ENCODE data around the gene AZGP1. TPM values are rescaled to one million over a fixed set of nuclear protein-coding genes. Genes with fewer than 3 reads are reported as not detected.
"Not testable (repeated sequence)": the region's sequence is repeated elsewhere in the genome, so short reads cannot be mapped to it uniquely, and the experiment has no call there.

Gene AZGP1
- total RNA-seq, 4 donors from 2014 or later, result not detected

- H3K4me1 ChIP-seq, result no peaks in the 10 kb centered on the region
- peak overlapping the region; percentile 39 to 58 for H3K4me3 ChIP-seq
- DNase-seq, result no peak
- intact Hi-C loops (cut with DNase I; ENCODE audit: low total_unique reads), result no loop called here
- H3K27me3 ChIP-seq, result no peaks in the 10 kb centered on the region
- H3K9me3 ChIP-seq, result no peaks in the 10 kb centered on the region
- H3K36me3 ChIP-seq, result no peaks in the 10 kb centered on the region
- peak overlapping the region; percentile 73 to 75 for H3K27ac ChIP-seq
- no peak for TF ChIP-seq CTCF (IDR thresholded peaks at IDR 0.05)
- TF ChIP-seq POLR2A (IDR thresholded peaks at IDR 0.05), result no peak
Measured at GRCh38 chr7:99996755-99997544, 21.1 kb upstream of the AZGP1 start.

GRCh38 chr7:99994819-99995218 lies 19.0 kb upstream of the AZGP1 start:
- TF ChIP-seq CTCF (IDR thresholded peaks at IDR 0.05) (no peak), POLR2A (IDR thresholded peaks at IDR 0.05) (no peak)
- H3K36me3 ChIP-seq, result no peaks in the 10 kb centered on the region
- intact Hi-C loops (cut with DNase I; ENCODE audit: low total_unique reads), result no loop called here
- DNase-seq, result no peak
- no peak overlapping the region for H3K4me3 ChIP-seq
- H3K4me1 ChIP-seq, result no peaks in the 10 kb centered on the region
- H3K27me3 ChIP-seq, result no peaks in the 10 kb centered on the region
- no peaks in the 10 kb centered on the region for H3K9me3 ChIP-seq
- H3K27ac ChIP-seq, result no peak overlapping the region

- intact Hi-C loops (cut with DNase I; ENCODE audit: low total_unique reads), result no loop called here
- no peak for DNase-seq
- no peaks in the 10 kb centered on the region for H3K9me3 ChIP-seq
- TF ChIP-seq POLR2A (IDR thresholded peaks at IDR 0.05), result no peak
- no peak for TF ChIP-seq CTCF (IDR thresholded peaks at IDR 0.05)
- H3K27me3 ChIP-seq, result no peaks in the 10 kb centered on the region
- no peaks in the 10 kb centered on the region for H3K4me1 ChIP-seq
- no peak overlapping the region for H3K27ac ChIP-seq
- H3K4me3 ChIP-seq, result no peak overlapping the region
- no peaks in the 10 kb centered on the region for H3K36me3 ChIP-seq
Measured at GRCh38 chr7:99992330-99993038, 16.7 kb upstream of the AZGP1 start.

- H3K9me3 ChIP-seq; H3K4me1 ChIP-seq; H3K27ac ChIP-seq; H3K4me3 ChIP-seq; DNase-seq; H3K27me3 ChIP-seq; intact Hi-C loops (cut with DNase I; ENCODE audit: low total_unique reads); H3K36me3 ChIP-seq: not testable (repeated sequence)
Measured at GRCh38 chr7:99991543-99991942, 15.7 kb upstream of the AZGP1 start.

- TF ChIP-seq POLR2A (IDR thresholded peaks at IDR 0.05) (no peak), CTCF (IDR thresholded peaks at IDR 0.05) (no peak)
- no peak for DNase-seq
- no peak overlapping the region for H3K4me3 ChIP-seq
Measured at GRCh38 chr7:99990460-99990852, 14.6 kb upstream of the AZGP1 start.

More at GRCh38 chr7:99990460-99990852, 14.6 kb upstream of the AZGP1 start:
- Histone ChIP-seq H3K27me3 (no peaks in the 10 kb centered on the region), H3K36me3 (no peaks in the 10 kb centered on the region), H3K9me3 (no peaks in the 10 kb centered on the region), H3K27ac (no peak overlapping the region), H3K4me1 (no peaks in the 10 kb centered on the region)
- intact Hi-C loops (cut with DNase I; ENCODE audit: low total_unique reads), result no loop called here

Data from uterus (tissue), 4 donors.